Natural killer cell treated with Interleukin-12 subunit alpha and Interleukin-12 subunit beta and Interleukin-15 and Interleukin-18, amount 100 ng/mL, for 72 hours (primary cell): ENCODE data around the gene HS6ST1. TPM values are rescaled to one million over a fixed set of nuclear protein-coding genes. Genes with fewer than 3 reads are reported as not detected.
"Not testable (repeated sequence)": the region's sequence is repeated elsewhere in the genome, so short reads cannot be mapped to it uniquely, and the experiment has no call there.

Source experiments
- ATAC-seq, 2 donors: fragments of 150-1000 bp; cut with Tn5 transposase in 1 of 2; sonication (Bioruptor Pico), chemical (Tn5 transposase) in 1 of 2; 2 replicates each; pipeline ENCODE4 v1.10.0; 2021
- DNase-seq: peaks from one replicate; pipeline ENCODE4 v3.0.0; 2022; ENCODE audit warnings: low spot score
- H3K27ac Mint-ChIP-seq, 2 donors: 1 replicate in 1 of 2; 2 replicates in 1 of 2; pipeline ENCODE4 v1.8.0; 2022; ENCODE audit warnings: mixed read lengths in 2 of 2, mild to moderate bottlenecking in 1 of 2, moderate library complexity in 1 of 2
- H3K27me3 Mint-ChIP-seq, 2 donors: 1 replicate in 1 of 2; 2 replicates in 1 of 2; pipeline ENCODE4 v1.8.0; 2022; ENCODE audit warnings: mixed read lengths in 2 of 2
- H3K36me3 Mint-ChIP-seq: one replicate; pipeline ENCODE4 v1.8.0; 2022; ENCODE audit warnings: mixed read lengths
- H3K4me1 Mint-ChIP-seq, 2 donors: 1 replicate in 1 of 2; 2 replicates in 1 of 2; pipeline ENCODE4 v1.8.0; 2022; ENCODE audit warnings: low read depth in 2 of 2, mixed read lengths in 2 of 2, mild to moderate bottlenecking in 1 of 2
- H3K4me3 Mint-ChIP-seq: one replicate; pipeline ENCODE4 v1.8.0; 2022; ENCODE audit warnings: mixed read lengths
- H3K9me3 Mint-ChIP-seq: 2 replicates; pipeline ENCODE4 v1.8.0; 2022; ENCODE audit warnings: mixed read lengths
- total RNA-seq, 2 donors: library from RNA; stranded (reverse); gene quantifications; one replicate each; pipeline ENCODE4 v1.2.3, GENCODE V29; 2022

Gene HS6ST1
- total RNA-seq, 2 donors from 2014 or later = 17.5 to 25.5 TPM

- H3K27me3 Mint-ChIP-seq = peaks cover 0 to 2% of the 10 kb centered on the region in 2 donors
- H3K4me1 Mint-ChIP-seq = peaks cover 7 to 9% of the 10 kb centered on the region in 2 donors
- DNase-seq (peak; percentile 46), ATAC-seq (no peak)
- peak overlapping the region; percentile 66 for H3K4me3 Mint-ChIP-seq
- H3K36me3 Mint-ChIP-seq = no peaks in the 10 kb centered on the region
- H3K27ac Mint-ChIP-seq = peak overlapping the region in 1 of 2 donors; percentile 39
- H3K9me3 Mint-ChIP-seq = no peaks in the 10 kb centered on the region
These were observed 4.3 kb upstream of the HS6ST1 start for GRCh38 chr2:128322715-128323554.

- peaks cover 0 to 2% of the 10 kb centered on the region in 2 donors for H3K27me3 Mint-ChIP-seq
- peak overlapping the region; percentile 65 for H3K4me3 Mint-ChIP-seq
- DNase-seq (peak; percentile 87), ATAC-seq (peak; percentile 70 to 79)
- H3K4me1 Mint-ChIP-seq = peaks cover 7 to 12% of the 10 kb centered on the region in 2 donors
- H3K36me3 Mint-ChIP-seq = no peaks in the 10 kb centered on the region
- H3K27ac Mint-ChIP-seq = peak overlapping the region; percentile 35 to 78
- no peaks in the 10 kb centered on the region for H3K9me3 Mint-ChIP-seq
These were observed 3.4 kb upstream of the HS6ST1 start for GRCh38 chr2:128321784-128322714.

- peaks cover 0 to 2% of the 10 kb centered on the region in 2 donors for H3K27me3 Mint-ChIP-seq
- H3K27ac Mint-ChIP-seq = peak overlapping the region; percentile 60 to 78
- H3K36me3 Mint-ChIP-seq = no peaks in the 10 kb centered on the region
- no peaks in the 10 kb centered on the region for H3K9me3 Mint-ChIP-seq
- peaks cover 13 to 19% of the 10 kb centered on the region in 2 donors for H3K4me1 Mint-ChIP-seq
- DNase-seq (no peak), ATAC-seq (no peak)
- H3K4me3 Mint-ChIP-seq = peak overlapping the region; percentile 65
These were observed 2.5 kb upstream of the HS6ST1 start for GRCh38 chr2:128320906-128321771.

- ATAC-seq (no peak), DNase-seq (no peak)
- Mint-ChIP-seq H3K4me3 (peak overlapping the region; percentile 44), H3K27ac (peak overlapping the region; percentile 60 to 78), H3K9me3 (no peaks in the 10 kb centered on the region), H3K27me3 (peaks cover 0 to 2% of the 10 kb centered on the region in 2 donors), H3K4me1 (peaks cover 16 to 22% of the 10 kb centered on the region in 2 donors), H3K36me3 (no peaks in the 10 kb centered on the region)
These were observed 1.7 kb upstream of the HS6ST1 start for GRCh38 chr2:128320192-128320905.

GRCh38 chr2:128319631-128320191 lies 1.0 kb upstream of the HS6ST1 start:
- DNase-seq (no peak), ATAC-seq (no peak)
- Mint-ChIP-seq H3K4me3 (peak overlapping the region; percentile 67), H3K9me3 (no peaks in the 10 kb centered on the region), H3K27ac (no peak overlapping the region), H3K27me3 (peaks cover 0 to 2% of the 10 kb centered on the region in 2 donors), H3K36me3 (no peaks in the 10 kb centered on the region), H3K4me1 (peaks cover 22 to 27% of the 10 kb centered on the region in 2 donors)

- not testable (repeated sequence) for H3K4me3 Mint-ChIP-seq, DNase-seq, H3K27ac Mint-ChIP-seq, H3K9me3 Mint-ChIP-seq, H3K36me3 Mint-ChIP-seq, H3K27me3 Mint-ChIP-seq
- H3K4me1 Mint-ChIP-seq = peaks cover 24 to 36% of the 10 kb centered on the region in 2 donors
- ATAC-seq = peak in 1 of 2 donors; percentile 18
These were observed 423 bp downstream of the HS6ST1 start for GRCh38 chr2:128318245-128318644.

- H3K4me1 Mint-ChIP-seq = peaks cover 28 to 40% of the 10 kb centered on the region in 2 donors
- H3K4me3 Mint-ChIP-seq = peak overlapping the region; percentile 85
- not testable (repeated sequence) for H3K9me3 Mint-ChIP-seq, DNase-seq, H3K27me3 Mint-ChIP-seq, H3K36me3 Mint-ChIP-seq, ATAC-seq, H3K27ac Mint-ChIP-seq
These were observed 806 bp downstream of the HS6ST1 start for GRCh38 chr2:128317899-128318225.

- ATAC-seq = no peak
- peak overlapping the region; percentile 85 for H3K4me3 Mint-ChIP-seq
- no peaks in the 10 kb centered on the region for H3K9me3 Mint-ChIP-seq
- no peak overlapping the region for H3K27ac Mint-ChIP-seq
- H3K27me3 Mint-ChIP-seq = peaks cover 0 to 2% of the 10 kb centered on the region in 2 donors
- DNase-seq = peak; percentile 61
- H3K4me1 Mint-ChIP-seq = peaks cover 29 to 42% of the 10 kb centered on the region in 2 donors
- H3K36me3 Mint-ChIP-seq = no peaks in the 10 kb centered on the region
These were observed 1.3 kb downstream of the HS6ST1 start for GRCh38 chr2:128317181-128317898.

- no peak for ATAC-seq
- Mint-ChIP-seq H3K36me3 (no peaks in the 10 kb centered on the region), H3K27me3 (peaks cover 0 to 2% of the 10 kb centered on the region in 2 donors), H3K4me1 (peaks cover 29 to 45% of the 10 kb centered on the region in 2 donors), H3K4me3 (peak overlapping the region; percentile 85), H3K27ac (peak overlapping the region in 1 of 2 donors; percentile 53), H3K9me3 (no peaks in the 10 kb centered on the region)
- peak; percentile 38 for DNase-seq
These were observed 1.9 kb downstream of the HS6ST1 start for GRCh38 chr2:128316777-128317180.

GRCh38 chr2:128315829-128316776 lies 2.6 kb downstream of the HS6ST1 start:
- Mint-ChIP-seq H3K4me1 (peaks cover 23 to 44% of the 10 kb centered on the region in 2 donors), H3K9me3 (no peaks in the 10 kb centered on the region), H3K36me3 (no peaks in the 10 kb centered on the region), H3K4me3 (peak overlapping the region; percentile 85), H3K27me3 (peaks cover 0 to 2% of the 10 kb centered on the region in 2 donors), H3K27ac (peak overlapping the region in 1 of 2 donors; percentile 53)
- ATAC-seq = no peak
- DNase-seq = peak; percentile 52
